Endodermal cell (in vitro differentiated cells): ENCODE measurements around the gene GGT1. TPM values are rescaled to one million over a fixed set of nuclear protein-coding genes. Genes with fewer than 3 reads are reported as not detected.

Experiments
- DNase-seq: peaks from one replicate; pipeline ENCODE4 v3.0.0-alpha.2; 2017
- H3K27ac ChIP-seq: 2 replicates; pipeline ENCODE4 v1.5.1; 2013; ENCODE audit warnings: mild to moderate bottlenecking, low read depth, low read length, moderate library complexity
- H3K27me3 ChIP-seq: 2 replicates; pipeline ENCODE4 v1.6.1; 2013; ENCODE audit warnings: mild to moderate bottlenecking, low read length, moderate library complexity; ENCODE audit not compliant: insufficient read depth, control insufficient read depth, poor library complexity, severe bottlenecking
- H3K36me3 ChIP-seq: 2 replicates; pipeline ENCODE4 v1.7.0; 2013; ENCODE audit warnings: mild to moderate bottlenecking, low read length, moderate library complexity; ENCODE audit not compliant: control insufficient read depth, insufficient read depth
- H3K4me1 ChIP-seq: one replicate; pipeline ENCODE4 v1.7.0; 2013; ENCODE audit warnings: low read length; ENCODE audit not compliant: control insufficient read depth, insufficient read depth
- H3K4me3 ChIP-seq: 2 replicates; pipeline ENCODE4 v1.5.1; 2013; ENCODE audit warnings: mild to moderate bottlenecking, low read length, moderate library complexity
- H3K9ac ChIP-seq: 2 replicates; pipeline ENCODE4 v1.6.1; 2013; ENCODE audit warnings: mild to moderate bottlenecking, low read length, moderate library complexity; ENCODE audit not compliant: poor library complexity, severe bottlenecking; ENCODE audit errors: extremely low read depth
- H3K9me3 ChIP-seq: 2 replicates; pipeline ENCODE4 v1.6.1; 2013; ENCODE audit warnings: mild to moderate bottlenecking, low read length, moderate library complexity; ENCODE audit not compliant: control insufficient read depth
- H3K27ac Mint-ChIP-seq: 2 replicates; pipeline ENCODE4 v1.8.0; 2020; ENCODE audit warnings: mixed read lengths
- H3K27me3 Mint-ChIP-seq: 2 replicates; pipeline ENCODE4 v1.8.0; 2021; ENCODE audit warnings: mild to moderate bottlenecking, mixed read lengths; ENCODE audit not compliant: insufficient read depth
- H3K36me3 Mint-ChIP-seq: 2 replicates; pipeline ENCODE4 v1.8.0; 2020; ENCODE audit warnings: low read depth, mixed read lengths
- H3K4me1 Mint-ChIP-seq: 2 replicates; pipeline ENCODE4 v1.8.0; 2020; ENCODE audit warnings: mixed read lengths
- H3K4me3 Mint-ChIP-seq: 2 replicates; pipeline ENCODE4 v1.8.0; 2020; ENCODE audit warnings: mild to moderate bottlenecking, moderate library complexity, mixed read lengths
- H3K9me3 Mint-ChIP-seq: 2 replicates; pipeline ENCODE4 v1.8.0; 2020; ENCODE audit warnings: mild to moderate bottlenecking, mixed read lengths
- WGBS, 2 experiments: methylation state at CpG; one replicate each; pipeline versions ENCODE4 v1.1.5 to v1.1.7; 2013; ENCODE audit warnings: missing lambda C conversion rate in 2 of 2, mixed read lengths in 1 of 2; ENCODE audit not compliant: insufficient coverage in 1 of 2, insufficient read length in 1 of 2; 5-methylcytosine and 5-hydroxymethylcytosine counted together
- total RNA-seq, 2 donors: library from RNA; stranded (reverse); fragmentation: NEBNext Ultra II Directional in 1 of 2; extraction: Animal tissue kit (Norgen Biotek cat#: 25700) in 1 of 2; gene quantifications; 2 replicates in 1 of 2; 3 replicates in 1 of 2; pipeline ENCODE4 v1.2.1, GENCODE V29; 2021
- TF ChIP-seq, protein P1 (sequence below): fragments of 200-600 bp; sonication (generic); conservative IDR thresholded peaks from 2 replicates; pipeline ENCODE4 v1.5.0; 2021; ENCODE audit warnings: antibody characterized with exemption, mild to moderate bottlenecking

Gene GGT1
- total RNA-seq, 2 donors from 2014 or later, result 22.4 to 52.8 TPM

- H3K4me1 Mint-ChIP-seq, result no peaks in the 10 kb centered on the region
- Histone ChIP-seq H3K27ac (no peak overlapping the region), H3K36me3 (no peaks in the 10 kb centered on the region), H3K4me1 (no peaks in the 10 kb centered on the region), H3K27me3 (no peaks in the 10 kb centered on the region), H3K9me3 (no peaks in the 10 kb centered on the region), H3K9ac (no peak overlapping the region), H3K4me3 (no peak overlapping the region)
- no peak for DNase-seq
- H3K4me3 Mint-ChIP-seq, result no peak overlapping the region
- no peaks in the 10 kb centered on the region for H3K9me3 Mint-ChIP-seq
- H3K27ac Mint-ChIP-seq, result no peak overlapping the region
- no peaks in the 10 kb centered on the region for H3K27me3 Mint-ChIP-seq
- no peaks in the 10 kb centered on the region for H3K36me3 Mint-ChIP-seq
- TF ChIP-seq, protein P1, sequence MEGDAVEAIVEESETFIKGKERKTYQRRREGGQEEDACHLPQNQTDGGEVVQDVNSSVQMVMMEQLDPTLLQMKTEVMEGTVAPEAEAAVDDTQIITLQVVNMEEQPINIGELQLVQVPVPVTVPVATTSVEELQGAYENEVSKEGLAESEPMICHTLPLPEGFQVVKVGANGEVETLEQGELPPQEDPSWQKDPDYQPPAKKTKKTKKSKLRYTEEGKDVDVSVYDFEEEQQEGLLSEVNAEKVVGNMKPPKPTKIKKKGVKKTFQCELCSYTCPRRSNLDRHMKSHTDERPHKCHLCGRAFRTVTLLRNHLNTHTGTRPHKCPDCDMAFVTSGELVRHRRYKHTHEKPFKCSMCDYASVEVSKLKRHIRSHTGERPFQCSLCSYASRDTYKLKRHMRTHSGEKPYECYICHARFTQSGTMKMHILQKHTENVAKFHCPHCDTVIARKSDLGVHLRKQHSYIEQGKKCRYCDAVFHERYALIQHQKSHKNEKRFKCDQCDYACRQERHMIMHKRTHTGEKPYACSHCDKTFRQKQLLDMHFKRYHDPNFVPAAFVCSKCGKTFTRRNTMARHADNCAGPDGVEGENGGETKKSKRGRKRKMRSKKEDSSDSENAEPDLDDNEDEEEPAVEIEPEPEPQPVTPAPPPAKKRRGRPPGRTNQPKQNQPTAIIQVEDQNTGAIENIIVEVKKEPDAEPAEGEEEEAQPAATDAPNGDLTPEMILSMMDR, result no peak
- 93% methylated on average over 10 to 21 of the region's 21 CpGs for WGBS, 2 experiments
Observed at GRCh38 chr22:24588757-24589481, 14.1 kb upstream of the GGT1 start.

- Histone ChIP-seq H3K9ac (no peak overlapping the region), H3K36me3 (no peaks in the 10 kb centered on the region), H3K27ac (no peak overlapping the region), H3K4me3 (no peak overlapping the region), H3K27me3 (no peaks in the 10 kb centered on the region), H3K4me1 (no peaks in the 10 kb centered on the region), H3K9me3 (no peaks in the 10 kb centered on the region)
- Mint-ChIP-seq H3K4me1 (no peaks in the 10 kb centered on the region), H3K4me3 (no peak overlapping the region), H3K27ac (no peak overlapping the region), H3K36me3 (no peaks in the 10 kb centered on the region), H3K9me3 (no peaks in the 10 kb centered on the region), H3K27me3 (no peaks in the 10 kb centered on the region)
- TF ChIP-seq, protein P1, result no peak
- WGBS, 2 experiments, result 88 to 90% methylated on average over 1 to 7 of the region's 7 CpGs
- DNase-seq, result no peak
Observed at GRCh38 chr22:24589518-24590030, 13.4 kb upstream of the GGT1 start.

DNA sequence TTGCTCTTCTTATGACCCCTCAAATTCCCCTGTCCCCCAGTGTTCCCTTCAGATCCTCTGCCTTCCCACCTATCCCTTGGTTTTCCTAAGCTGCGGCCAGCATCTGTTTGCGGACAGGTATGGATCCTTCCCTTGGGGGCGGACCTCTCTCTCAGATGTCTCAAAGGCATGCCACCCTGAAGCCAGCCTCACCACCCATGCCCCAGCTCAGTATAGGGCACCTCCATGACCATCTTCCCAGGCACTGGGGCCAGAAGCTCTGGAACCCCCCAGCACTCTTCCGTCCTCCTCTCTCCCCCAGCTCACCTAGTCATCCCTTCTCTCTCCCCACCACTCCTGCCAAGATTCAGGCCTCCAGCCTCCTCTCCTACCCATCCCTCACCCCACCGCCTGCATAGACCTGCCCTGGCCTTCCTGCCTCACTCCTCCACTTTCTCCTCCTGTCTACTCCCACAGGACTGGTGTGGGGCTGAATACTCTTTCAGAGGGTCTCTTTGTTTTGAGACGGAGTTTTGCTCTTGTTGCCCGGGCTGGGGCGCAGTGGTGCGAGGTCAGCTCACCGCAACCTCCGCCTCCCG is 12.3 kb upstream of the GGT1 start:
- no peak for DNase-seq
- Mint-ChIP-seq H3K4me1 (no peaks in the 10 kb centered on the region), H3K4me3 (no peak overlapping the region), H3K27ac (no peak overlapping the region), H3K36me3 (no peaks in the 10 kb centered on the region), H3K27me3 (no peaks in the 10 kb centered on the region), H3K9me3 (no peaks in the 10 kb centered on the region)
- Histone ChIP-seq H3K36me3 (no peaks in the 10 kb centered on the region), H3K4me3 (no peak overlapping the region), H3K27ac (no peak overlapping the region), H3K4me1 (no peaks in the 10 kb centered on the region), H3K9ac (no peak overlapping the region), H3K27me3 (no peaks in the 10 kb centered on the region), H3K9me3 (no peaks in the 10 kb centered on the region)
- TF ChIP-seq, protein P1, result no peak
- 94 to 96% methylated on average over 6 to 12 of the region's 12 CpGs for WGBS, 2 experiments
